Measurements from ENCODE around the gene MEAK7.

MEAK7 gene

DNA sequence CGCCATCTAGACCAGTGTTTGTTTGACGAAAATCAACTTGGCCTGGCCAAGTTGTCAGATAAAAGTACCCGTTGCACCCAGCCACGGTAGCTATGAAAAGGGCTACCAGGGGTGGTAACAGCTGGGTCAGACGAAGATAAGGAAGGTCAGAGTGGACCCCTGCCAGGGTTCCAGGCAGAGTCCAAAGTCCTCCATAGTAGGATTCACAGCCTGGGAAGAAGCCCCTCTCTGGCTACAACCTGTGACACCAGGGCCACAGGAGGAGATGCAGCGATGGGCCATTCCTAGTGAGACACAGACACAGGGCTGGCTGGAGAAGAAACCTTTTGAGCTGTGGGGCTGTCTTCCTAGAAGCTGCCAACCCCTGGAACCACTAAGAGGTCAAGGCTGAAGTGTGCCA lies 39.3 kb downstream of the MEAK7 start:
- DNase-seq (ENCODE audit: low read depth): no peak

DNA sequence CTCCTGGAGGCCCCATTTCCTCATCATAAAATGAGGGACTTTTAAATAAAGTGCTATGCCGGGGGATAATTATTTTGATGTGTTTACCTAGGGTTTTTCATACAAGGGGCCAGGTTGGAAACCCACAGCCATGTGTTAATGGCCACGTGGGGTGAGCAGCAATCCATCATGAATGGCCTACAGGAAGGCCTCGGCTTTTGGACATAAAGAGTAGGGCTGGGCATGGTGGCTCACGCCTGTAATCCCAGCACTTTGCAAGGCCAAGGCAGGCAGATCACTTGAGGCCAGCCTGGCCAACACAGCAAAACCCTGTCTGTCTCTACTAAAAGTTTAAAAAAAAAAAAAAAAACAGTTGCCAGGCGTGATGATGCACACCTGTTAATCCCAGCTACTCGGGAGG lies 40.3 kb downstream of the MEAK7 start:
- no peak for DNase-seq (ENCODE audit: low read depth)

DNA sequence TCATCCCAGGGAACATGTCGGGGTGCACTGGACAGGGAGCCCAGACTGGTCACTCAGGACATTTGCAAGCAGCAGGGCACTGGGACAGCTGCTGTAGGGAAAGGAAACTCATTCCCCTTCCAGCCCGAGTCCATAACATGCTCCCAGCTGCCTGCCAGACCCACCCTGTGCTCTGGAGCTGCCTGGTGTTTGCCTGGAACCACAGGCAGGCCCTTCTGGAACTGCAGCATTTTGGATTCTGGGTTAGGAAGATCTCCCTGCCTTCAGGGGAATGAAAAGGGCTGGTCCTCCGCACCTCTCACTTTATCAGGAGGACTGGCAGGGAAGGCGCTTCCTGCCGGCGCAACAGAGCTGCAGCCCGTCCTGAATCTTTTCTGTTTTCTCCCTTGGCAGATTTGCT lies 41.2 kb downstream of the MEAK7 start:
- DNase-seq (ENCODE audit: low read depth): no peak

DNA sequence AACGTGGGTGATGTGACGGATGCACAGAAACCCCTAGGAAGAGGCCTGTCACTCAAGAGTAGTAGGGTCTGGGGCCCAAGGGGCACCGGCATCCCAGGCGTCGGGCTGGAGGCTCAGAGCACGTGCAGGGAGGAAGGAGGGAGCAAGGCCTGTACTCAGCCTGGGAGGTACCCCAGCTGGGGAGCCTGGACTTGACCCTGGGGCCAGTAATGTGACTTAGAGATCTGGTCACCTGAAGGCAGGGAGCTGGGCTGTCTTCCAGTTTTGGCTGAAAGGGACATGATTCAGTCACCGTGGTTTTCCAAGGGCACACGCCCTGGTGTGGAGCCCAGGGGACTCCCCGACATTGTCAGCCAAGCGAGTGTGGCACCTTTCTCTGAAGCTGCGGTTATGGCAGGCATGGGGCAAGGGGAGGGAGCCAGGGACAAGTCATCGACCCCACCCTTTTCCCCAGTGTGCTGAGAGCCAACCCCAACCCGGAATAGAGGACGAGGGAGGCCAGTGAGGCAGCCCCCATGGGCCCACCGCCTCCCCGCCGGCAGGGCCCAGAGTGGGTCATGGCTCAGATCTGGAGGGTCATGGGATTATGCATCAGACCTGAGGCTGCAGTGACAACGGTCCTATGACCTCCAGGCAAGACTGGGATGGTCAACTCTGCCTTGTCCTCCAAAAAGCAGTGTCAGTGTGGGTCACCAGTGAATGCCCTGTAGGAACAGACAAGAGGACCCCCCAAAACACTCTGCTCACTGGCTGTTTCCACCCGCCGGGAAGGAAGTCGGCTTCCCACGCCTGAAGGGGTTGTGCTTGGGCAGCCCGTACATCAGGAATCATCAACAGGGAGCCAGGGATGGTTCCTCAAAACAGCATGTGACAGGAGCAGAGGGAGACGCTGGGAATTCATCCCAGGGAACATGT lies 41.9 kb downstream of the MEAK7 start:
- DNase-seq (ENCODE audit: low read depth): no peak

DNA sequence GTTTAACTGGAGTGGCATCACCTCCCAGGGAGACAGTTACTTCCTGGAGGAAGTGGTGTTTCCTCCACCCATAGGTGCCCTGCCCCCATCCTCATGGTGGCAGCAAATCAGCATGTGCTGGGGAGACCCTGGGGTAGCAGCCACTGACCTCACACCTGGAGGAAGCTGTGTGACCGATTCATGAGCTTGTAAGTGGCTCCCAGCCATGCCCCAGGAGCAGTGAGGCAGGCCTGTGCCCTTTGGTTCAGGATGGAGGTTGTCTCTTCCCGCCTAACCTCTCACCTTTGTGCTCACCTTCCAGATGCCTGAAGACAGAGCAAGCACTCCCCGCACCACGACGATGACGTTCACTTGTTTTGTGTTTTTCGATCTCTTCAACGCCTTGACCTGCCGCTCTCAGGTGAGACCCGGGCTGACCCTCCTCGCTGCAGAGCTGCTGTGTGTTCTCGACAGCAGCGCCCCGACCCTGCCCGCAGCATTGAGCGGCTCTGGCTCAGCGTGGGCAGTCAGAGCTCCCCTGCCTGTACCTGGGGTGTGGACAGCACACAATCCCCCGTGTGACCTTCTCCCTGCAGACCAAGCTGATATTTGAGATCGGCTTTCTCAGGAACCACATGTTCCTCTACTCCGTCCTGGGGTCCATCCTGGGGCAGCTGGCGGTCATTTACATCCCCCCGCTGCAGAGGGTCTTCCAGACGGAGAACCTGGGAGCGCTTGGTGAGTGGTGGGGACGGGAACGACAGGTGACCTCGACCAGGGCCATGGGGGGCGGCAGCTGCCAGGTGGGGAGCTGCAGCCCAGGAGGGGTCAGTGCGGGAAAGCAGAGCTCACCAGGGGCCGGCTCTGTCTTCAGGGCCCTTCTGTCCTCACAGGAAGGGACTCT lies 42.8 kb downstream of the MEAK7 start:
- DNase-seq (ENCODE audit: low read depth): no peak

DNA sequence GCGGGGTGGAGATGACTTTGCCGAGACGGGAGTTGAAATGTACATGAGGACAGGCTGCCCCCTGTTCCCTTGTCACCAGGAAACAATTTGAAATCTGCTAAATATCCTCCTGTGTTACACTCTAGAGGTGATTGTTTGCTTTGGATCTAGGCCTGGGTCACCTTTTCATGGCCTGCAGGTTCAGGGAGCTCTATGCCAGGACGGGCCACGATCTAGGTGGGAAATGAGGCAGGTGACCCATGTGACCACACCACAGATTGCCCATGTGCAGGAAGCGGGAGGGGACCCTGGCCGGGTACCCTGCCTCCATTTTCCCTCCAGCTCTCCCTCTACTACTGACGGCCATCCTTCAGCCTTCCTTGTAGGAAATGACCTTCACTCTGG lies 43.4 kb downstream of the MEAK7 start:
- DNase-seq (ENCODE audit: low read depth): no peak

DNA sequence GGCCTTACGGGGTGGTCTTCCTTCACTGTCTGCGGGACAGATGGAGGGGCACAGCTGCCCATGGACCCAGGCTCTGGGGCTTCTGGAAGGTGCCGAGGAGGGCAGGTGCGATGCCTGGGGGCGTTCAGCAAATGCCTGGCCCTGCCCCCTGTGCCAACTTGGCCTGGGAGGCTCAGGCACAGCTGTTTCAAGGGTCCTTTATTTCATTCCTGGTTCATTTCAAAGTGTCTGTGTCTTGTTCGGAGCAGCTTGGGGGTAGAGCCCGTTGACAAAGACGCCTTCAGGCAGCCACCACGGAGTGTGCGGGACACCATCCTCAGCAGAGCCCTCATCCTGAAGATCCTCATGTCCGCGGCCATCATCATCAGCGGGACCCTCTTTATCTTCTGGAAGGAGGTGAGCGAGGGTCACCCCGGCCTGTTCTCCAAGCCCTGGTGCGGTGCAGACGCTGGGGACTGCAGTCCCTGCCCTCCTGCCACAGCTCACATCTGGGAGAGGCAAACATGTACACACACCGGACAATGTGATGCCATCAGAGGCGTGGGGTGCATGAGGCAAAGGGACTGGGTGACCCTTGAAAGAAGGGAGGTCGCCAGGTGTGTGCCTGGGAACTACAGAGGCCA lies 43.9 kb downstream of the MEAK7 start:
- no peak for DNase-seq (ENCODE audit: low read depth)

DNA sequence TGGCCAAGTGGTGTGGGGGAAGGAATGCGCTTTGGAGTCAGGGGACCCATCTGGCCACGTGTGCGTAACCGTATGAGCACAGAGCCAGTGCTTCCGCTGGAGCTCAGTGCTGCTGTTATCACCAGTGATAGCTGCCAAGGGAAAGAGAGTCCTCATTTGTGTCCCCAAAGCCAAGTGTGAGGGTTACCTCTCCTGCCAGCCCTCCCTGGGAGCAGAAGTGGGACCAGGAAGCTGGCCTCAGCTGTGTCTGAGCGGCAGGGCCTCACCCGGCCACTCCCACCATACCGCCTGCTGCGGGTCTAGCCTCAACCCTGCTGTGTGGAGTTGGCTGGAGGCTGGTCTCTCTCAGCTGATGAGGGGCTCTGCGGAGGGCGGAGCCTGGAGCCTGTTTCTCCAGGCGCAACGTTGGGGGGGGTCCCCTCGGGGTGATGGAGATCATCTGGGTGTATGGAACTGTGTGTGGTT lies 44.5 kb downstream of the MEAK7 start:
- DNase-seq (ENCODE audit: low read depth): no peak

DNA sequence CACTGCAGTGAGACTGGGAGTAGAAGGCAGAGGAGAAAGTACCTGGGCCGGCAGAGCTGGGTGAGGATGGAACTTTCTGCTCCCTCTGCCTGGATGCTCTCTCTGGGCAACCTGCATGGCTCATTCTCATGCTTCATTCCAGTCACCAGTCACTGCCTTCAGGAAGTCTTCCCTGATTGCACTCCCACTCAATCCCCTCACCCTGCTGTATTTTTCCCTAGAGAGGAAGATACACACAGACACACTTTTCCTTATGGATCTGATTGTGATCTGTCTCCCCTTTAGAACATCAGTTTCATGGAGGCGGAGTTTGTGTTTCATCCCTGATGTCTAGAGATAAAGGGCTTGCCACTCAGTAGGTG lies 44.9 kb downstream of the MEAK7 start:
- no peak for DNase-seq (ENCODE audit: low read depth)

DNA sequence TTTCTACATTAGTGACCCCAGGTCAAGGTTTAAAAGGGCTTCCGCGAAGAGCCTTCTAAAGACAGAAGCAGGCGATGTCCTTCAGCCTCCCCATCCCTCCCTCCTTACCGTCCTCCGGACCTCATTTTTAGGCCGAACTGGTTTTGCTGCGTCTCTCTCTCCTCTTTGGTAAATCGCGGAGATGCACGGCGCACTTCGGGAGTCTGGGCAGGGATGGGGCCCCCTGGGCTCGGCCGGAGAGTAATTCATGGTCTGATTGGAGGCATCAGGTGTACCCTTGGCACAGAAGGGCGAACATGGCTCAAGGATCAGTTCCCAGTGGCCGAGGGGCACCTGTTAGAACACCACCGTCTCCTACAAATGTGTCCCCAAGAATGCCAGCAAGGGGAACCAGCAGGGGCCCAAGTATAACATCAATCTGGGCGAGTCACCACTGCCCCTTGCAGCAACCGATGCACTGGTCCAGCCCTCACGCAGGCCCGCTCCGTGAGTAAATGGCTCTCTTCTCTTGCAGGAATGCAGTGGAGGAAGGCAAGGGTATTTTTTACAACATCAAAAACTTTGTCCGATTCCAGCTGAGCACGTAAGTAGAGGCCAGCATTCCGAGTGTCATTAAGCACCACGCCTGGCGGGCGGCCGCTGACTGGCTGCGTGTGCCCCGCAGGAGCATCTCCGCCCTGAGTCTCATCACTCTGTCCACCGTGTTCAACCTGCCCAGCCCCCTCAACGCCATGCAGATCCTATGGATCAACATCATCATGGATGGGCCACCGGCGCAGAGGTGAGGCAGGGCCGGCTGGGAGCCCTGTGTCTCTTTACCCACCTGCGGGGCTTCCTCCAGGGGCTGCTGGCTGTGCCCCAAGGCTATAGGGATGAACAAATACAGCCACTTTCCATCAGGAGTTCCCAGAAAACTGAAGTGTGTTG lies 45.6 kb downstream of the MEAK7 start:
- DNase-seq (ENCODE audit: low read depth): no peak

DNA sequence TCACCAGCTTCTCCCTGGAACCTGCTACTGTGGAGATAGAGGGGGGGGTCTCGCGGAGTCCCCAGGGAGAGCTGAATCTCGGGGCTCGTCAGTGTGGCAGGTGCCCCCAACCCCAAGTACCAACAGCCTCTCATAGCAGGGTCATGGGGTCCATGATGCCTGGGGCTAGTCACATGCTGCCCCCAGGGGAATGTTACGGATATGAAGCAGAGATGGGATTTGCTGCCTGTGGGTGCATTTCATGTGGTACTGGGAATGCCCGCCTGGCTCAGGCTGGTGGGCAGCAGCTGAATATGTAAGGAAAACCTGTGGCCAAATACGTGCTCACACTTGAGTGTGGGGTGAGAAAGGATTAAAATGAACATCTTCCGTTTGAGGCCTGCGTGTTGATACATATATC lies 49.4 kb downstream of the MEAK7 start:
- DNase-seq (ENCODE audit: low read depth): no peak
